Measurements from ENCODE around the gene ZNF398.

Gene ZNF398

DNA sequence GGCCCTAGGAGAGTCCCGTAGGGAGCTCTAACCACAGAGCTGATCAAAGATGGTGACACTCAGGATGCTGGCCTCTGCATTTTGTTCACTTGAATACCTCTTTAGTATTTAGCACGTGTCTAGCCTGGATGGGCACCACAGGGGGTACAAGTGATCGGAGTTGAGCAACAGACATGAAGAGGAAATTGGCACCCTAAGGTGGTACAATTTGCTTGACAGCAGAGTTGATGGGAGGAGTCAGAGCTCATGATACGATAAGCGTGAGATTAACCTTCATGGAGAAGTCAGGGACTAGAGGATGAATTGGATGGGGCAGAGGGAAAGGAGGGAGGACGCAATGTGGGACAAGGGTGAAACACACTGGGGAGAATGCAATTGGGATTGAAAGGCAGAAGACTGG lies 82.3 kb downstream of the ZNF398 start:
- DNase-seq: no peak

- DNase-seq: no peak
These were observed 85.1 kb downstream of the ZNF398 start for GRCh38 chr7:149232362-149232761.

Data from islet precursor cell (in vitro differentiated cells).